Gastroesophageal sphincter (tissue), 3 donors: ENCODE results near the gene ZBTB16.

Experiments used
- CTCF ChIP-seq, 4 experiments: fragments of 200-600 bp in 2 of 4; fragments of 450-650 bp in 2 of 4; sonication (generic) in 1 of 4; IDR thresholded peaks; one replicate each; pipeline ENCODE4 v1.5.1; 2017 to 2019; ENCODE audit warnings: antibody characterized with exemption in 4 of 4, mild to moderate bottlenecking in 2 of 4, moderate library complexity in 2 of 4
- EP300 ChIP-seq: sonication (generic); formaldehyde crosslinking; IDR thresholded peaks from one replicate; pipeline ENCODE4 v1.6.1; 2017; ENCODE audit warnings: antibody characterized with exemption, mild to moderate bottlenecking
- POLR2A ChIP-seq, 2 donors: fragments of 450-650 bp; IDR thresholded peaks; one replicate each; pipeline ENCODE4 v1.6.1; 2017; ENCODE audit warnings: antibody characterized with exemption in 2 of 2, mild to moderate bottlenecking in 2 of 2, moderate library complexity in 1 of 2
- POLR2AphosphoS5 ChIP-seq: sonication (generic); formaldehyde crosslinking; IDR thresholded peaks from one replicate; pipeline ENCODE4 v1.6.1; 2017; ENCODE audit warnings: antibody characterized with exemption

DNA sequence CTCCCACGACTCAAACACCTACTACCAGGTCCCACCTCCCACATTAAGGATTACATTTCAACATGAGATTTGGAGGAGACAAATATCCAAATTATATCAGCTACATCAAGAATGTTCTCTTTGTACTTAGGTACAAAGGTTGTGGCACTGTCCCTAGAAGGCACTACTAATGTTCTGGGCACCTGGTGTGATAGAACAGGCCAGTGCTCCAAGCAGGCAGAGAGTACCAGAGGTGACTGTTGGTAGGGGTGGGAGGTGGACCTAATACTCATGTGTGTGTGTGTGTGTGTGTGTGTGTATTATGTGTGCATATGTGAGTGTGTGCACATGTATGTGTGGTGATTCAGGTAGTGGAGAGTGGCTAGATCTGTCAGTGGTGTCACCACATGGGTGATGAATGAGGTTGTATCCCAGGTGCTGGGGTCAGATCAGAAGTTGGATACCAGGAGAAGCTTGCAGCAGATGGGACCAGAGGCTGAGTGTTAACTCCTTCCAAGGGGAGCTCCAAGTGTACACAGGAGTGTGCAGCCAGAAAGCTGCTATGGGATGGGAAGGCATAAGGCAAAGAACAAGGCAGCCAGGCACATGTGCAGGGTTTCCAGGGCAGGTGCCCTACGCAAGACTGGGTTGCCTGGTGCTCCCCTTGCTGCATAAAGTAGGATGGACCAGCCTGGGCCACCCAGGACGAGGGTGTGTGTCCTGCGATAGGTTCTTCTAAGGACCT lies 219.0 kb downstream of the ZBTB16 start:
- TF ChIP-seq CTCF (IDR thresholded peaks at IDR 0.05) (no peak), EP300 (no peak), POLR2AphosphoS5 (no peak), POLR2A (IDR thresholded peaks at IDR 0.05) (no peak)
